Brain microvascular endothelial cell (primary cell): Measurements from ENCODE around the gene LBHD1.

ENCODE experiments used
- DNase-seq: peaks from one replicate; pipeline ENCODE4 v3.0.0-alpha.2; 2020
- H3K27ac ChIP-seq: fragments of 250-450 bp; sonication (Bioruptor Pico); 2 replicates; pipeline ENCODE4 v1.5.1; 2020; ENCODE audit warnings: mild to moderate bottlenecking, moderate library complexity
- H3K27me3 ChIP-seq: fragments of 250-450 bp; sonication (Bioruptor Pico); replicated peaks from 2 replicates; pipeline ENCODE4 v1.5.1; 2020; ENCODE audit warnings: mild to moderate bottlenecking
- H3K36me3 ChIP-seq: fragments of 250-450 bp; sonication (Bioruptor Pico); replicated peaks from 2 replicates; pipeline ENCODE4 v1.5.1; 2020; ENCODE audit warnings: mild to moderate bottlenecking
- H3K4me3 ChIP-seq: 2 replicates; pipeline ENCODE4 v1.5.1; 2011; ENCODE audit warnings: low read depth, mild to moderate bottlenecking, control low read depth, low read length, moderate library complexity
- in situ Hi-C: cut with HindIII; loops from 2 replicates; pipeline ENCODE4 v1.10.0; 2017; ENCODE audit warnings: low sequenced_read_pairs, low pct_ligation_motif_present
- TF ChIP-seq, protein P1 (sequence below): IDR thresholded peaks from 2 replicates; pipeline ENCODE4 v1.5.1; 2011; ENCODE audit warnings: low read depth, mild to moderate bottlenecking, moderate library complexity, low read length, control low read depth, inconsistent platforms; ENCODE audit errors: missing control alignments

The LBHD1 gene

DNA sequence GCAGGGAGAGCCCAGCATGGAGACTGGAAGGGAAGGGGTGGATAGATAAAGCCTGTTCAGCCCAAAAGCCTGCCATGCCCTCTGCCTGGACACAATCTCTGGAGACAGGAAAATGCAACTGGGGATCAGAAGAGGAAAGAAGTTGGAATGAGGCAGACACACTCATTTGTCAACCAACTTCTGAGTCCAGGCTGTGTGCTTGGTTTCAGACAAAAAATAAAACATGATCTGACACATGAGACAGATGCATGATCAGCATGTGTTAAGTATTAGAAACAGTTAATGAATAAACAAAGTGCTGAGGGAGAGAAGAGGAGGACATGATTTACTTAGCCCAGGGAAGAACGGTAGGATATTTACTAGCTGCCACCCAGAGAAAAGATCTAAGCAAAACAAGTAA lies 16.4 kb upstream of the LBHD1 start:
- in situ Hi-C loops = no loop called here
- Histone ChIP-seq H3K27me3 (no peaks in the 10 kb centered on the region), H3K36me3 (peaks cover 28% of the 10 kb centered on the region), H3K4me3 (no peak overlapping the region), H3K27ac (no peak overlapping the region)
- no peak for DNase-seq
- TF ChIP-seq, protein P1, sequence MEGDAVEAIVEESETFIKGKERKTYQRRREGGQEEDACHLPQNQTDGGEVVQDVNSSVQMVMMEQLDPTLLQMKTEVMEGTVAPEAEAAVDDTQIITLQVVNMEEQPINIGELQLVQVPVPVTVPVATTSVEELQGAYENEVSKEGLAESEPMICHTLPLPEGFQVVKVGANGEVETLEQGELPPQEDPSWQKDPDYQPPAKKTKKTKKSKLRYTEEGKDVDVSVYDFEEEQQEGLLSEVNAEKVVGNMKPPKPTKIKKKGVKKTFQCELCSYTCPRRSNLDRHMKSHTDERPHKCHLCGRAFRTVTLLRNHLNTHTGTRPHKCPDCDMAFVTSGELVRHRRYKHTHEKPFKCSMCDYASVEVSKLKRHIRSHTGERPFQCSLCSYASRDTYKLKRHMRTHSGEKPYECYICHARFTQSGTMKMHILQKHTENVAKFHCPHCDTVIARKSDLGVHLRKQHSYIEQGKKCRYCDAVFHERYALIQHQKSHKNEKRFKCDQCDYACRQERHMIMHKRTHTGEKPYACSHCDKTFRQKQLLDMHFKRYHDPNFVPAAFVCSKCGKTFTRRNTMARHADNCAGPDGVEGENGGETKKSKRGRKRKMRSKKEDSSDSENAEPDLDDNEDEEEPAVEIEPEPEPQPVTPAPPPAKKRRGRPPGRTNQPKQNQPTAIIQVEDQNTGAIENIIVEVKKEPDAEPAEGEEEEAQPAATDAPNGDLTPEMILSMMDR = no peak

GRCh38 chr11:62687508-62688396 lies 15.7 kb upstream of the LBHD1 start:
- TF ChIP-seq, protein P1 = no peak
- Histone ChIP-seq H3K4me3 (peak overlapping the region; percentile 22), H3K27me3 (no peaks in the 10 kb centered on the region), H3K27ac (no peak overlapping the region), H3K36me3 (peaks cover 21% of the 10 kb centered on the region)
- in situ Hi-C loops = no loop called here
- no peak for DNase-seq

DNA sequence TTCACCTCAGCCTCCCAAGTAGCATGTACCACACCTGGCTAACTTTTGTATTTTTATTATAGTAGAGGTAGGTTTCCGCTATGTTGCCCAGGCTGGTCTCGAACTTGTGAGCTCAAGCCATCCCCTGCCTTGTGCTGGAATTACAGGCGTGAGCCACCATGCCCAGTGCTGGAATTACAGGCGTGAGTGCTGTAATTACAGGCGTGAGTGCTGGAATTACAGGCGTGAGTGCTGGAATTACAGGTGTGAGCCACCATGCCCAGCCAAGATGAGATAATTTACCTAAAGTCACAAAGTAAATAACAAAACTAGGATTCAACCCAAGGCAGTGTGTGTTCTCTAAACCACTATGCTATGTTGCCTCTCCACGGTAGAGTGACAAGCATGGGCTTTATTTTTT lies 10.5 kb upstream of the LBHD1 start:
- H3K27me3 ChIP-seq = no peaks in the 10 kb centered on the region
- no peak overlapping the region for H3K27ac ChIP-seq
- in situ Hi-C loops = no loop called here
- H3K4me3 ChIP-seq = no peak overlapping the region
- TF ChIP-seq, protein P1 = no peak
- no peaks in the 10 kb centered on the region for H3K36me3 ChIP-seq
- no peak for DNase-seq

DNA sequence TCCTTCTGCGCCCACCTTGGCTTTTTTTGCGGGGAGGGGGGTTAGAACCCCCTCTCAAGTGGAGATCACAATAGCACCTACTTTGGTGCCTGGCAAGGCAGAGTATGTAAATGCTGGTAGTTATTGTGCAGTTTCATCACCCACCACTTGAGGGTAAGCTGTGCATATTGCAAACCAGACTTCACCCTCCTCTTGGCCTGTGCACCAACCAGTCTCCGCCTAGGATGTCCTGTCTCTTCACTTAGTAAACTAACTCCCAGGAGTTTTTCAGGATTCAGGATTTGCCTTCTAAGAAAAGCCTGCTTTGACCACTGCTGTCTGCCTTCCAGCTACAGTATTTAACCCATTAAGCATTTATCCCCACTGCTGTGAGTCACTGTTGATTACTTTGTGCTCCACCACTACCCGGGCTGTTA lies 8.8 kb upstream of the LBHD1 start:
- DNase-seq = peak; percentile 62
- in situ Hi-C loops = no loop called here
- Histone ChIP-seq H3K4me3 (no peak overlapping the region), H3K27ac (no peak overlapping the region), H3K27me3 (no peaks in the 10 kb centered on the region), H3K36me3 (peaks cover 10% of the 10 kb centered on the region)
- TF ChIP-seq, protein P1 = peak; percentile 71

DNA sequence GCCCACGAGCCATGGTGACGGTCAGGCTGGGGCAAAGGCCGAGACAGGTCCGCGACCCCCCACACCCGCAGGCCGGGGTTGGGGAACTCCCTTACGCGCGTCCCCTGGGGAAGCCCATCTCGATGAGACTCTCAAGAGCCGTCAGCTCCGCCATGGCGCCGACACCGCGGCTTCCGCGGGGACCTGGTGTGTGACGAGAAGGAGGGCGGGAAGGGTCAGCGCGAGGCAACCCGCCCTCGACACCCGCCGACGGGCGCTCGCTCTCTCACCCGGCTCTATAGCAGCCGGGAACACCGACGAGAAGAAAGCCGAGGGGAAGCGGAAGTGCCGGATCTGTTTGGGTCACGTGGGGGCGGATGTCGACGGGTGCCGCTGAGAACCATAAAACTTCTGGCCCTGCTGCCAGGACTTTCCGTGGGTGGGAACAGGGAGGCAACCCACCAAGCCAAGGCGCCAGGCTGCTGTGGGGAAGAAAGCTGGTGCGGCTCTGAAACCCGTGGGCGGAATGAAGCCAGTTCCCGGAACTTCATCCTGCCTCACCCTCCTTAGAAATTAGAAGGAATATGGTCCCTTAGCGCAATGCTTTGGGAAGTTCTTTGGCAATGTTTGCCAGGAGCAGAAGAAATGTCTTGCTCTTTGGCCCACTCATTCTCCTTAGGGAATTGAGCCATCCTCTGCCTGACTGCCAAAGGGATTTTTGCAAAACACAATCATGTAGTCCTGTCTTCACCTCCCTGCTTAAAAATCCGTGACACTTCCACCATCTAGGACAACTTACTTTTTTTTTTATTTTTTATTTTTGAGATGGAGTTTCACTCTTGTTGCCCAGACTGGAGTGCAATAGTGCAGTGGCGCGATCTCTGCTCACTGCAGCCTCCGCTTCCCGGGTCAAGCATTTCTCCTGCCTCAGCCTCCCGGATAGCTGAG lies 7.0 kb upstream of the LBHD1 start, which contains the start of gene UBXN1:
TSS of gene UBXN1 (minus strand) at position 304 of the 927 bp plus-strand sequence. CDS start at position 154, 150 bp downstream.
- peak within 1 kb of the TSS; percentile 95 for H3K4me3 ChIP-seq
- TF ChIP-seq, protein P1 = no peak
- H3K27me3 ChIP-seq = no peaks in the 10 kb centered on the region
- H3K36me3 ChIP-seq = peaks cover 12% of the 10 kb centered on the region
- peak within 1 kb of the TSS; percentile 71 for H3K27ac ChIP-seq
- in situ Hi-C loops = no loop called here
- peak; percentile 87 for DNase-seq
